Heart right ventricle (tissue), 16 donors: ENCODE results near the gene TUFM. TPM values are rescaled to one million over a fixed set of nuclear protein-coding genes. Genes with fewer than 3 reads are reported as not detected.

ENCODE experiments used
- ATAC-seq, 8 donors: fragments of 200-7000 bp; cut with Tn5 transposase; one replicate each; pipeline ENCODE4 v1.9.1; 2020; ENCODE audit warnings: mild to moderate bottlenecking in 8 of 8, moderate library complexity in 8 of 8, moderate number of reproducible peaks in 1 of 8
- DNase-seq, 2 donors: peaks; one replicate each; pipeline ENCODE4 v3.0.0-alpha.2; 2020
- H3K27ac ChIP-seq, 10 donors: fragments of 200-600 bp; sonication (generic) in 2 of 10; one replicate each; pipeline versions ENCODE4 v1.5.0 to v1.8.0; 2020 to 2022; ENCODE audit warnings: mild to moderate bottlenecking in 3 of 10
- H3K27me3 ChIP-seq, 7 donors: fragments of 200-600 bp; one replicate each; pipeline ENCODE4 v1.8.0; 2021 to 2022; ENCODE audit warnings: mild to moderate bottlenecking in 2 of 7
- H3K36me3 ChIP-seq, 9 donors: fragments of 200-600 bp; sonication (generic) in 1 of 9; one replicate each; pipeline versions ENCODE4 v1.5.0 to v1.8.0; 2020 to 2022; ENCODE audit warnings: mild to moderate bottlenecking in 2 of 9
- H3K4me1 ChIP-seq, 9 donors: fragments of 200-600 bp; sonication (generic) in 1 of 9; one replicate each; pipeline versions ENCODE4 v1.5.0 to v1.8.0; 2020 to 2022; ENCODE audit warnings: mild to moderate bottlenecking in 4 of 9
- H3K4me3 ChIP-seq, 10 donors: fragments of 200-600 bp; sonication (generic) in 2 of 10; one replicate each; pipeline versions ENCODE4 v1.5.0 to v1.8.0; 2020 to 2022; ENCODE audit warnings: mild to moderate bottlenecking in 7 of 10, moderate library complexity in 2 of 10
- H3K9me3 ChIP-seq, 11 donors: fragments of 200-600 bp in 10 of 11; sonication (generic) in 2 of 11; one replicate each; pipeline versions ENCODE4 v1.5.0 to v1.8.0; 2013 to 2022; ENCODE audit warnings: mild to moderate bottlenecking in 2 of 11, control low read depth in 1 of 11, moderate library complexity in 1 of 11
- WGBS, 2 donors: extraction: QIAGEN DNeasy Blood & Tissue Kit; methylation state at CpG; one replicate each; pipeline ENCODE4 v1.1.7; 2013; ENCODE audit warnings: inconsistent platforms in 1 of 2; 5-methylcytosine and 5-hydroxymethylcytosine counted together
- intact Hi-C, 10 donors: fragments of 100-400 bp; cut with DNase I; formaldehyde crosslinking; loops; one replicate each; pipeline versions ENCODE4 v1.11.1 to v1.14.2; 2022
- polyA plus RNA-seq, 2 donors: library from polyadenylated mRNA; stranded (reverse); fragments of 200-250 nt; gene quantifications; one replicate each; pipeline ENCODE4 v1.2.3, GENCODE V29; 2013
- total RNA-seq, 10 donors: library from RNA; stranded (reverse); fragmentation: NEBNext Ultra II Directional in 3 of 10; extraction: Animal tissue kit (Norgen Biotek cat#: 25700) in 3 of 10; gene quantifications; one replicate each; pipeline versions ENCODE4 v1.2.1 to v1.2.4, GENCODE V29; 2021 to 2023
- TF ChIP-seq, protein P1 (sequence below), 9 donors: fragments of 200-600 bp; sonication (generic) in 2 of 9; IDR thresholded peaks; one replicate each; pipeline versions ENCODE4 v1.5.0 to v1.8.0; 2021 to 2022; ENCODE audit warnings: antibody characterized with exemption in 9 of 9, mild to moderate bottlenecking in 5 of 9, moderate library complexity in 1 of 9
- donor health status: Arrhythmogenic right ventricular cardiomyopathy.
- donor health status: ischemic (EF 13 %, LVEDD 7.1; RV severe dilation, severe dysfunction).
- donor health status: healthy with polysubstance abuse.
- donor health status: DM: no; HTN: yes; CAD: no.
- donor health status: DM: no; HTN: no; CAD: no.
- donor health status: ischemic (EF 25% LVEDD 6.9; RV normal size, moderate dysfunction).
- donor health status: ischemic (EF 25% LVEDD 5.7; RV mildly dilated, moderate dysfunction).
- donor health status: healthy.
- donor health status: DM: yes; HTN: yes; CAD: no.
- donor health status: Ischemic cardiomyopathy.
- donor health status: ischemic (EF 35%, LVEDD 5.7; RV mildly dilated, moderate dysfunction).
- donor health status: nonischemic (EF 11% LVEDD 7.7; RV severe dilation, severe dysfunction).
- donor health status: DM: yes; HTN: yes; CAD: no.
- donor health status: PGD.
- donor health status: ischemic (EF 29% LVEDD 5.4; RV normal size, mild dysfunction).
- donor health status: nonischemic (EF 23%, LVEDD 6.1; RV moderate dilation, normal function).

The TUFM gene
- total and polyA plus RNA-seq, 12 donors = 193 to 362 (median 242) TPM

DNA sequence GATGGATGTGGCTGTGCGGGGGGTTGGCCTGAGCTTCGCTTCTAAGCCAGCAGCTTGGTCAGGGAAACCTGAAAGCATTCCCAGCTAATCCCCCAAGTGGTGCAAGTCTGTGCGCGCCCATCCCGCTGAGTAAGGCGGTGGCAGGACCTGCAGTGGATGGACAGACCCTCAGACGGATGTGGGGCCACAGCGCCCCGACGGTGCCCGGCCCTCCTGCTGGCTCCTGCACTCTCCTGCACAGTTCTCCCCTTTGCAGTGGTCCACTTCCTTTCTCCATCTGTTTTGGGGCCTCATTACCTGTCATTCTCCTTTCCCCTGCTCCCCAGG lies 34.4 kb upstream of the TUFM start:
- 8 to 12% methylated on average over 11 of the region's 11 CpGs for WGBS, 2 donors
- Histone ChIP-seq H3K4me1 (peaks cover 0 to 16% (median 13%) of the 10 kb centered on the region in 9 donors), H3K36me3 (peaks cover 0 to 6% (median 0%) of the 10 kb centered on the region in 9 donors), H3K9me3 (no peaks in the 10 kb centered on the region), H3K4me3 (peak overlapping the region in 6 of 10 donors; percentile 68 to 99 (median 78)), H3K27me3 (peaks cover 0 to 23% (median 5%) of the 10 kb centered on the region in 7 donors), H3K27ac (no peak overlapping the region)
- intact Hi-C loops = loop anchor here in 1 of 10 donors (5.0 kb wide), 1 partner anchor 62 kb away; no protein-coding TSS in a partner anchor
- TF ChIP-seq, protein P1, sequence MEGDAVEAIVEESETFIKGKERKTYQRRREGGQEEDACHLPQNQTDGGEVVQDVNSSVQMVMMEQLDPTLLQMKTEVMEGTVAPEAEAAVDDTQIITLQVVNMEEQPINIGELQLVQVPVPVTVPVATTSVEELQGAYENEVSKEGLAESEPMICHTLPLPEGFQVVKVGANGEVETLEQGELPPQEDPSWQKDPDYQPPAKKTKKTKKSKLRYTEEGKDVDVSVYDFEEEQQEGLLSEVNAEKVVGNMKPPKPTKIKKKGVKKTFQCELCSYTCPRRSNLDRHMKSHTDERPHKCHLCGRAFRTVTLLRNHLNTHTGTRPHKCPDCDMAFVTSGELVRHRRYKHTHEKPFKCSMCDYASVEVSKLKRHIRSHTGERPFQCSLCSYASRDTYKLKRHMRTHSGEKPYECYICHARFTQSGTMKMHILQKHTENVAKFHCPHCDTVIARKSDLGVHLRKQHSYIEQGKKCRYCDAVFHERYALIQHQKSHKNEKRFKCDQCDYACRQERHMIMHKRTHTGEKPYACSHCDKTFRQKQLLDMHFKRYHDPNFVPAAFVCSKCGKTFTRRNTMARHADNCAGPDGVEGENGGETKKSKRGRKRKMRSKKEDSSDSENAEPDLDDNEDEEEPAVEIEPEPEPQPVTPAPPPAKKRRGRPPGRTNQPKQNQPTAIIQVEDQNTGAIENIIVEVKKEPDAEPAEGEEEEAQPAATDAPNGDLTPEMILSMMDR (IDR thresholded peaks at IDR 0.05) = no peak
- ATAC-seq (no peak), DNase-seq (no peak)

- intact Hi-C loops = loop anchor here in 6 of 10 donors (1.0 to 10.0 kb wide), 4 partner anchors 16 to 65 kb away; partner anchors contain the start of gene RABEP2 (in 2 of the 6)
- DNase-seq (peak; percentile 89), ATAC-seq (peak; percentile 87 to 96 (median 95))
- Histone ChIP-seq H3K4me1 (peaks cover 0 to 16% (median 13%) of the 10 kb centered on the region in 9 donors), H3K27me3 (peaks cover 0 to 23% (median 5%) of the 10 kb centered on the region in 7 donors), H3K36me3 (peaks cover 0 to 11% (median 0%) of the 10 kb centered on the region in 9 donors), H3K27ac (peak overlapping the region in 1 of 10 donors; percentile 65), H3K9me3 (no peaks in the 10 kb centered on the region), H3K4me3 (peak overlapping the region; percentile 48 to 99 (median 78))
- 1% methylated on average over 57 to 66 of the region's 66 CpGs for WGBS, 2 donors
- TF ChIP-seq, protein P1 (IDR thresholded peaks at IDR 0.05) = peak in 4 of 9 donors; percentile 15 to 39 (median 22)
These were observed 33.9 kb upstream of the TUFM start for GRCh38 chr16:28879841-28880588.

DNA sequence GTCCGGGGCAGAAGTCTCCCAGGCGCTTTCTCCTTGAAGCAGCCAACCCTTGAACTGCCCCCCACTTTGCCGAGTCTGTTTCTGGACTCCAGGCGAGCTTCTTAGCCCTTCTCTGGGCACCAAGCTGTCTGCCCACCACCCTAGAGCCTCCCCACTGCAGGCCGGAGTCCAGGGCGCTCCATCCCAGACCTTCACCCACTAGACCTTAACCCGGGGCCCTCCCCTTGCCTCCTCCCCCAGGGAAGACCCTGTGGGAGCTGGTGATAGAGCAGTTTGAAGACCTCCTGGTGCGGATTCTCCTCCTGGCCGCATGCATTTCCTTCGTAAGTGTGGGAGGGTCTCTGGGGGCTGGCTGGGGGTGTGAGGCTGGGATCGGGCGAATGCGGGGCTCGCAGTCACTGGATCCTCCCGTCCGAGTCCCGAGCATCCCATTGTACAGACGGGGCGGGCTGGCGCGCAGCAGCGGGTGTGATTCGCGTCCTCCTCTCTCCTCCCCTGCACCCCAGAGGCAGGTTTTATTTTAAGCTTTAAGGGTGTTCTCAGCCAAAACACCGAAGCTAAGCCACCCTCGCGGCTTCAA lies 33.2 kb upstream of the TUFM start:
- TF ChIP-seq, protein P1 (IDR thresholded peaks at IDR 0.05) = no peak
- DNase-seq (no peak), ATAC-seq (peak; percentile 12 to 52 (median 22))
- 1% methylated on average over 27 of the region's 27 CpGs for WGBS, 2 donors
- H3K9me3 ChIP-seq = no peaks in the 10 kb centered on the region
- H3K4me3 ChIP-seq = peak overlapping the region; percentile 48 to 99 (median 78)
- H3K27ac ChIP-seq = peak overlapping the region in 1 of 10 donors; percentile 65
- H3K4me1 ChIP-seq = peaks cover 0 to 16% (median 13%) of the 10 kb centered on the region in 9 donors
- peaks cover 0 to 23% (median 5%) of the 10 kb centered on the region in 7 donors for H3K27me3 ChIP-seq
- intact Hi-C loops = loop anchor here in 6 of 10 donors (1.0 to 10.0 kb wide), 4 partner anchors 15 to 65 kb away; partner anchors contain the start of gene RABEP2 (in 2 of the 6)
- peaks cover 0 to 17% (median 0%) of the 10 kb centered on the region in 9 donors for H3K36me3 ChIP-seq
